ENCODE data around the gene MBOAT1.
"Not testable (repeated sequence)": the region's sequence is repeated elsewhere in the genome, so short reads cannot be mapped to it uniquely, and the experiment has no call there.

MBOAT1 gene

DNA sequence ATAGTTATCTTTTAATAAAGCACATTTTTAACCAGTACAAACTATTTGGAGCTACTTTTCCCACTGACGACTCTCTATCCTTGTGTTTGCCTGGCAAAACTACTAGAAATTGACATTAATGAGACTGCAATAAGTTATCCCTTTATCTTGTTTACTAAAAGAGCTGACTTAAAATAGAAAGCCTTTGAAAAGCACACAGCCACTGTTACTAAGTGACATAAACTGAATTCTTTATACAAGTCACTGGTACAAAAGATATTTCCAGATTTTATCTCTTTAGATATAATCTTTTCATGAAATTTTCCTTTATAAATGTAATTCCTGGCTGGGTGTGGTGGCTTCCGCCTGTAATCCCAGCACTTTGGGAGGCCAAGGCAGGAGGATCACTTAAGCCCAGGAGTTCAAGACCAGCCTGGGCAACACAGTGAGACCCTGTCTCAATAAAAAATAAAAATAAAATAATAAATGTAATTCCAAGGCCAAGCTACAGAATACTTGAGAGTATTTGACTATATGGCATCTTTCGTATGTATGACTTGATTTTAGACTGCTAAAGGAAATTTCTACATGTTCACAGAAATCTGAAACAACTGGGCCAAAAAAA is 9.5 kb downstream of the MBOAT1 start:
- DNase-seq (ENCODE audit: low read depth), result no peak

- no peak for DNase-seq (ENCODE audit: low read depth)
Observed at GRCh38 chr6:20202324-20202658, 10.0 kb downstream of the MBOAT1 start.

DNA sequence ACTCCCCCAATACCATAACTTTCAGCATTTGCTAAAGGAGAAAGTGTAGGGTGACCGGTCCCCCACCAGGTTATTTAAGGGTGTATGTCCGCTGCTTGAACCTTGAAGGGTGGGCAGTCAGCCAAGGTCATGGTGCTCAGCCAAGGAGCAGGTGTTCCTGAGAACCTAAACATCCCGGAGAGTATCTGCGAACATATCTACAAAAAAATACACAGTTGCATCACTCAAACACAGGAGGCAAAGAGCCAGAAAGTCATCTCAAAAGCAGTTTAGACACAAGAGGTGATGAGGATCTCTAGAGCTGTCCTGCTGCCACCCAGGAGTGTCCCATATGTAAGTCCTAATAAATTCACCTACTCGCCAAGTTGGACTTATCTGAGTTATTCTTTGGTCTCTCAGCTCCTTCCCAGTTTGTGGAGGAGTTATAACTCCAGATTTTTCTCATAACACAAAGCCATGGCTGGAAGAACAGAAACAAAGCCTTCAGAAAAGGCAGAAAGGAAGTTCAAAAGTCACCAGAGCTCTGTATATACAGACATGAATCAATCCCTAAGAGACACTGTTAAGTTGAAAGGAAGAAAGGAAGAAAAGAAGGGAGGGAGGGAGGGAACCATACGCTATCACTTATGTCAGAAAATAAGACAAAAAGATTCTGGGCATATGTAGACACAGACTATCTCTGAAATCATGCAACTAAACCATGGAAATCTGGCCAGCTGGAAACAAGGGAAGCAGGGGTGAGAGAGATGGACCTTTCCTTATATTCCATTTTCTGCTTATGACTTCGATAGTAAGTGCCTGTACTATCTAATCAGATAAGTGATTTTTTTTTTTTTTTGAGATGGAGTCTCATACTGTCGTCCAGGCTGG is 11.3 kb downstream of the MBOAT1 start:
- no peak for DNase-seq (ENCODE audit: low read depth)

- no peak for DNase-seq (ENCODE audit: low read depth)
Observed at GRCh38 chr6:20198775-20199174, 13.5 kb downstream of the MBOAT1 start.

- no peak for DNase-seq (ENCODE audit: low read depth)
Observed at GRCh38 chr6:20198156-20198774, 14.0 kb downstream of the MBOAT1 start.

DNA sequence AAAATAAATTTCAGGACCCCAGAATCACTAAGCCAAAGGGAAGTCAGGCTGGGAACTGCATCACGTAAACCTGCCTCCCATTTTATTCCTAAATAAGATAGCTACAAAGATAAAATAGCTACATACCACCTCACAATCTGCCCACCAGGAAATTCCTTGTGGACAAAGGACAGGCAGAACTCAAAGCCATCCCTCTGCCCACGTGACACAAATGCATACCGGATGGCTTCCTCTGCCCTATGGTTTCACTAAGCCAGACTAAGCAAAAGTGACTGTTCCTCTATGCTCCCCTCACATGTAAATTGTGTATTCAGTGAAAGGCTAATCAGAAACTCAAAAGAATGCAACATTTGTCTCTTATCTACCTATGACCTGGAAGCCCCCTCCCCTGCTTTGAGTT is 15.0 kb downstream of the MBOAT1 start:
- DNase-seq (ENCODE audit: low read depth), result no peak

DNA sequence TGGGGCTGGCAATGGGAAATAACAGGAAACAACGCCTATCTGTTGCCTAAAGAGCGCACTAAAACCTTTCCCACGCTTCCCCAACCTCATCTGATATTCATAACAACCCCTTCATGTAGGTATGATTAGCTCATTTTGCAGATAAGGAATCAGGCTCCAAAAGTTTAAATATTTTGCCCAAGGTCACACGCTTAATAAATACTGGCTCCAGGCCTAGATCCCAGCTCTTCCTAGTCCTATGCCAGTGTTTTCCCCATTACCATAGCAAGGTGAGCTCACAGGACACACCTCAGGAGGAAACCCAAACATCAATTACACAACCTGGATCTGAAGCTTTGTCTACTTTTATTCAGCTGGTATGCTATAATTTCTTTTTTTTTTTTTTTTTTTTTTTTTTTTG is 19.6 kb downstream of the MBOAT1 start:
- no peak for DNase-seq (ENCODE audit: low read depth)

GRCh38 chr6:20191992-20192391 is 20.3 kb downstream of the MBOAT1 start:
- DNase-seq (ENCODE audit: low read depth), result no peak

- no peak for DNase-seq (ENCODE audit: low read depth)
Observed at GRCh38 chr6:20188630-20189075, 23.6 kb downstream of the MBOAT1 start.

DNA sequence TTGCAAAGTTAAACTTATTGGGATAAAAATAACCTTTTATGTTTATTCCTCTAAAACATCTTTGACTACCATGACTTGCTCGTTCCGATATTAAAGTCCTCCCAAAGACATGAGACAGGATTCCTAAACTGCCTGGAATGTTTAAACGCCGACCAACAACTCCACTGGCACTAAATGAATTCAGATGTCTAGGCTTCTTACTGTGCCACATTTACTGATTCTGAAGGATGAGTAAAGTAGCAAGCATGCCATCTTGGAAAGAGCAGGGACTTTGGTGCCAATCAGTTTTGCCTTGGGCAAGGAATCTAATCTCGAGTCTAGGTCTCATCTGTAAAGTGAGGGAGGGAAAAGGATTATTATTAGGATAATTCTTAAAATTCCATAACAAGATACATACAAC is 25.3 kb downstream of the MBOAT1 start:
- DNase-seq (ENCODE audit: low read depth), result no peak

- no peak for DNase-seq (ENCODE audit: low read depth)
Observed at GRCh38 chr6:20183706-20184105, 28.6 kb downstream of the MBOAT1 start.

- no peak for DNase-seq (ENCODE audit: low read depth)
Observed at GRCh38 chr6:20182926-20183521, 29.2 kb downstream of the MBOAT1 start.

- no peak for DNase-seq (ENCODE audit: low read depth)
Observed at GRCh38 chr6:20182069-20182468, 30.2 kb downstream of the MBOAT1 start.

- no peak for DNase-seq (ENCODE audit: low read depth)
Observed at GRCh38 chr6:20180935-20181334, 31.3 kb downstream of the MBOAT1 start.

- not testable (repeated sequence) for DNase-seq (ENCODE audit: low read depth)
Observed at GRCh38 chr6:20179287-20180045, 32.8 kb downstream of the MBOAT1 start.

- DNase-seq (ENCODE audit: low read depth), result no peak
Observed at GRCh38 chr6:20178327-20178726, 33.9 kb downstream of the MBOAT1 start.

GRCh38 chr6:20175810-20176410 is 36.4 kb downstream of the MBOAT1 start:
- DNase-seq (ENCODE audit: low read depth), result no peak

GRCh38 chr6:20173833-20174792 is 38.2 kb downstream of the MBOAT1 start:
- DNase-seq (ENCODE audit: low read depth), result no peak

GRCh38 chr6:20172842-20173456 is 39.3 kb downstream of the MBOAT1 start:
- no peak for DNase-seq (ENCODE audit: low read depth)

All from stimulated activated CD8-positive, alpha-beta memory T cell treated with anti-CD3 and anti-CD28 coated beads, Interleukin-4, amount 100 ng/mL, for 24 hours (primary cell).